Liver (tissue), 3 donors: ENCODE measurements around the gene NT5C2.

Experiments
- EGR1 ChIP-seq, 2 donors: IDR thresholded peaks; 2 replicates each; pipeline ENCODE4 v1.6.1; 2016 to 2018; ENCODE audit warnings: antibody characterized with exemption in 2 of 2, low read depth in 2 of 2
- FOXA1 ChIP-seq: IDR thresholded peaks from 2 replicates; pipeline ENCODE4 v1.6.1; 2016; ENCODE audit warnings: antibody characterized with exemption
- GABPA ChIP-seq, 2 donors: IDR thresholded peaks in 1 of 2; conservative IDR thresholded peaks in 1 of 2; 2 replicates each; pipeline ENCODE4 v1.6.1; 2016; ENCODE audit warnings: antibody characterized with exemption in 2 of 2, mild to moderate bottlenecking in 1 of 2, moderate library complexity in 1 of 2
- HNF4A ChIP-seq, 2 donors: conservative IDR thresholded peaks; 2 replicates each; pipeline ENCODE4 v1.6.1; 2016; ENCODE audit warnings: antibody characterized with exemption in 2 of 2, mild to moderate bottlenecking in 2 of 2
- JUND ChIP-seq, 2 donors: IDR thresholded peaks; 2 replicates each; pipeline ENCODE4 v1.6.1; 2016; ENCODE audit warnings: antibody characterized with exemption in 2 of 2
- RAD21 ChIP-seq, 2 donors: IDR thresholded peaks; 2 replicates each; pipeline ENCODE4 v1.6.1; 2016; ENCODE audit warnings: antibody characterized with exemption in 2 of 2, mild to moderate bottlenecking in 2 of 2
- TF ChIP-seq, protein P1 (sequence below): fragments of 150-350 bp; IDR thresholded peaks from 2 replicates; pipeline ENCODE4 v1.5.1; 2017; ENCODE audit warnings: improper control_type of control experiment, low read depth, low read length; ENCODE audit not compliant: missing input control
- TF ChIP-seq, protein P2 (sequence below): IDR thresholded peaks from 2 replicates; pipeline ENCODE4 v1.6.1; 2016; ENCODE audit warnings: antibody characterized with exemption
- donor health status: healthy.
- donor health status: healthy.

DNA sequence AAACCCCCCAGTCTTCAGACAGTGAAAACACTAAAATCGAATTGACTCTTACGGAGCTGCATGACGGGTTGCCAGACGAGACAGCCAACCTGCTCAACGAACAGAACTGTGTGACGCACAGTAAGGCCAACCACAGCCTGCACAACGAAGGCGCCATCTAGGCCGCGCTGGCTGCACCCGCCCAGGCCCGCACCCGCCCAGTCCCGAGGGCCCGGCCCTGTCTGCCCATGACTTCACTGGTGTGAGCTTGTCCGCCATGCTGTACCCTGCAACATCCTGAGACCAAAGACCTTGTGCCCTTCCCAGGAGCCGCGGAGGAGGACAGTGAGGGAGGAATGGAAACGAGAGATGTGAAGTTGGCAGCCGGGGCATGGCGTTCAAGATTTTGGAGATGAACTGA lies 116.1 kb downstream of the NT5C2 start:
- TF ChIP-seq EGR1 (IDR thresholded peaks at IDR 0.05; ENCODE audit: low read depth in 2 of 2) = no peak
- no peak for TF ChIP-seq HNF4A (conservative IDR thresholded peaks at IDR 0.05)
- TF ChIP-seq, protein P1, sequence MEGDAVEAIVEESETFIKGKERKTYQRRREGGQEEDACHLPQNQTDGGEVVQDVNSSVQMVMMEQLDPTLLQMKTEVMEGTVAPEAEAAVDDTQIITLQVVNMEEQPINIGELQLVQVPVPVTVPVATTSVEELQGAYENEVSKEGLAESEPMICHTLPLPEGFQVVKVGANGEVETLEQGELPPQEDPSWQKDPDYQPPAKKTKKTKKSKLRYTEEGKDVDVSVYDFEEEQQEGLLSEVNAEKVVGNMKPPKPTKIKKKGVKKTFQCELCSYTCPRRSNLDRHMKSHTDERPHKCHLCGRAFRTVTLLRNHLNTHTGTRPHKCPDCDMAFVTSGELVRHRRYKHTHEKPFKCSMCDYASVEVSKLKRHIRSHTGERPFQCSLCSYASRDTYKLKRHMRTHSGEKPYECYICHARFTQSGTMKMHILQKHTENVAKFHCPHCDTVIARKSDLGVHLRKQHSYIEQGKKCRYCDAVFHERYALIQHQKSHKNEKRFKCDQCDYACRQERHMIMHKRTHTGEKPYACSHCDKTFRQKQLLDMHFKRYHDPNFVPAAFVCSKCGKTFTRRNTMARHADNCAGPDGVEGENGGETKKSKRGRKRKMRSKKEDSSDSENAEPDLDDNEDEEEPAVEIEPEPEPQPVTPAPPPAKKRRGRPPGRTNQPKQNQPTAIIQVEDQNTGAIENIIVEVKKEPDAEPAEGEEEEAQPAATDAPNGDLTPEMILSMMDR = no peak
- no peak for TF ChIP-seq JUND (IDR thresholded peaks at IDR 0.05)
- no peak for TF ChIP-seq FOXA1
- no peak for TF ChIP-seq GABPA (IDR thresholded peaks at IDR 0.05 in 1 of 2, conservative IDR thresholded peaks at IDR 0.05 in 1 of 2)
- TF ChIP-seq RAD21 (IDR thresholded peaks at IDR 0.05) = no peak
- TF ChIP-seq, protein P2, sequence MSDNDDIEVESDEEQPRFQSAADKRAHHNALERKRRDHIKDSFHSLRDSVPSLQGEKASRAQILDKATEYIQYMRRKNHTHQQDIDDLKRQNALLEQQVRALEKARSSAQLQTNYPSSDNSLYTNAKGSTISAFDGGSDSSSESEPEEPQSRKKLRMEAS = no peak
